ENCODE results near the gene TRIM7.
"Not testable (repeated sequence)": the region's sequence is repeated elsewhere in the genome, so short reads cannot be mapped to it uniquely, and the experiment has no call there.

TRIM7 gene

DNA sequence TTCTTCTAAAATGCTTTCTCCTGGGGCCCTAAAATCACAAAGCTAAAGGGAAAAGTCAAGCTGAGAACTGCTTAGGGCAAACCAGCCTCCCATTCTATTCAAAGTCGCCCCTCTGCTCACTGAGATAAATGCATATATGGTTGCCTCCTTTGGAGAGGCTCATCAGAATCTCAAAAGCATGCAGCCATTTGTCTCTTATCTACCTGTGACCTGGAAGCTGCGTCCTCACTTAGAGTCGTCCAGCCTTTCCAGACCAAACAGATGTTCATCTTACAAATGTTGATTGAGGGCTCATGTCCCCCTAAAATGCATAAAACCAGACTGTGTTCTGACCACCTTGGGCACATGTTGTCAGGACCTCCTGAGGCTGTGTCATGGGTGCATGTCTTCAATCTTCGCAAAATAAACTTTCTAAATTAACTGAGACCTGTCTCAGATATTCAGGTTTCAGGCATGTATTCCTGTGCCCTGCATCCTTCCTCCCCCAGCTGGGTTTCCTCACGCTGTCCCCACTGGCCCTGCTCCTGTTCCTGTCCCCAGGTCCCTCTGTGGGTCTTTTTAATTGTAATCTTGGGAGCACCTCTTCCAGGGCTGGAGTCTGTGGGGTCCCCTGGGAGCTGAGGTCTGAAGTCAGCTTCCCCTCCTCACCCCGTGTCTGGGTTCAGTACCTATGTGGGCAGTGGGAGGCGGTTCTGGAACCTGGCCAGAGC, 57.9 kb downstream of the TRIM7 start, which contains the start of gene OR2V2:
Gene OR2V2, plus strand, starts transcription at position 660 of the 710 bp plus-strand sequence. CDS start 7,357 bp downstream, outside the sequence.
- DNase-seq, result not testable (repeated sequence)

DNA sequence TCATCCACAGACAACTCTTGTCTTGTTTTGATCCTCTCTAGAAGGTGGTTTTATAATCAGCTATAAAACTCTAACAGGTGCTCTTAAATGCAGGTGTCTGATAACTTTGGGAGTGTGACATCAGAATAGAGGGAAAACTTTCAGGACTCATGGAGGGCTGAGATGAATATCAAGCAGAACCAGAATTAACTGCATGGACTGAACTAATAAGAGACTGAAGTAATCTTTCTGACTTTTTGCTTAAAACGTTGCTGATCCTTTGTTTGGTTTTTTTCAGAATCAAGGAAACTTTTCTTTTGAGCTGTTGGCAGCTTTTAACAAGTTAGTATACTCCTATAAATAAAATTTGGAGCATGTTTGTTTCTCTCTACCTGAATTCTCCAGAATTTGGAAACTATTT, 59.9 kb downstream of the TRIM7 start:
- no peak for DNase-seq

Data from HCEC 1CT (cell line).